Neural cell (in vitro differentiated cells): ENCODE results near the gene CARHSP1. TPM values are rescaled to one million over a fixed set of nuclear protein-coding genes. Genes with fewer than 3 reads are reported as not detected.

Experiments
- H2AFZ ChIP-seq: fragments of 200-600, 300-800 bp; sonication (generic), shearing (Covaris generic); 2 replicates; pipeline ENCODE4 v1.6.0; 2014; ENCODE audit warnings: low read depth, mild to moderate bottlenecking, antibody characterized with exemption, low read length, moderate library complexity
- H3F3A ChIP-seq: fragments of 200-600 bp; shearing (Covaris generic); 2 replicates; pipeline ENCODE4 v1.6.1; 2016; ENCODE audit warnings: mild to moderate bottlenecking, moderate library complexity, mixed read lengths, antibody characterized with exemption, low read length; ENCODE audit not compliant: insufficient read depth, poor library complexity, severe bottlenecking
- H3K27ac ChIP-seq: fragments of 200-600, 300-800 bp; sonication (generic), shearing (Covaris generic); 2 replicates; pipeline ENCODE4 v1.5.1; 2014; ENCODE audit warnings: mild to moderate bottlenecking, low read length, moderate library complexity
- H3K27me3 ChIP-seq: fragments of 300-800, 200-600 bp; sonication (generic), shearing (Covaris generic); 2 replicates; pipeline ENCODE4 v1.6.0; 2014; ENCODE audit warnings: mild to moderate bottlenecking, low read depth, low read length, moderate library complexity; ENCODE audit not compliant: insufficient read depth
- H3K36me3 ChIP-seq: fragments of 300-800, 200-600 bp; sonication (generic), shearing (Covaris generic); 2 replicates; pipeline ENCODE4 v1.5.1; 2014; ENCODE audit warnings: mild to moderate bottlenecking, antibody characterized with exemption, low read length, moderate library complexity; ENCODE audit not compliant: insufficient read depth
- H3K4me2 ChIP-seq: fragments of 300-800, 200-600 bp; sonication (generic), shearing (Covaris generic); 2 replicates; pipeline ENCODE4 v1.6.0; 2014; ENCODE audit warnings: mild to moderate bottlenecking, low read length
- H3K4me3 ChIP-seq: fragments of 300-800, 200-600 bp; sonication (generic), shearing (Covaris generic); 2 replicates; pipeline ENCODE4 v1.5.1; 2014; ENCODE audit warnings: mild to moderate bottlenecking, low read length, moderate library complexity
- H3K79me2 ChIP-seq: fragments of 200-600 bp; shearing (Covaris generic); replicated peaks from 2 replicates; pipeline ENCODE4 v1.6.0; 2014; ENCODE audit warnings: mild to moderate bottlenecking, low read length, moderate library complexity; ENCODE audit not compliant: insufficient read depth
- H3K9ac ChIP-seq: fragments of 300-800, 200-600 bp; sonication (generic), shearing (Covaris generic); 2 replicates; pipeline ENCODE4 v1.6.1; 2016; ENCODE audit warnings: mild to moderate bottlenecking, low read length, mixed read lengths
- H3K9me2 ChIP-seq: fragments of 200-600 bp; shearing (Covaris generic); 2 replicates; pipeline ENCODE4 v1.6.1; 2016; ENCODE audit warnings: mild to moderate bottlenecking, low read length, mixed read lengths; ENCODE audit not compliant: insufficient read depth
- H3K9me3 ChIP-seq: fragments of 200-600, 300-800 bp; sonication (generic), shearing (Covaris generic); 2 replicates; pipeline ENCODE4 v1.6.1; 2016; ENCODE audit warnings: mild to moderate bottlenecking, mixed run types, low read length, moderate library complexity, mixed read lengths
- H4K20me1 ChIP-seq: fragments of 200-600 bp; shearing (Covaris generic); 2 replicates; pipeline ENCODE4 v1.6.1; 2016; ENCODE audit warnings: mild to moderate bottlenecking, mixed run types; ENCODE audit not compliant: insufficient read depth
- EP300 ChIP-seq: fragments of 450-650 bp; conservative IDR thresholded peaks from 2 replicates; pipeline ENCODE4 v1.6.1; 2014; ENCODE audit warnings: antibody characterized with exemption, mild to moderate bottlenecking, moderate library complexity; ENCODE audit not compliant: poor library complexity, severe bottlenecking
- EZH2 ChIP-seq: fragments of 200-600, 300-800 bp; shearing (Covaris generic), sonication (generic); IDR thresholded peaks from 2 replicates; pipeline ENCODE4 v1.6.1; 2014; ENCODE audit warnings: antibody characterized with exemption, low read length, borderline replicate concordance, mild to moderate bottlenecking; ENCODE audit not compliant: insufficient read depth, poor library complexity, severe bottlenecking
- MXI1 ChIP-seq: fragments of 450-650 bp; conservative IDR thresholded peaks from 2 replicates; pipeline ENCODE4 v1.6.1; 2014; ENCODE audit warnings: antibody characterized with exemption, mild to moderate bottlenecking; ENCODE audit not compliant: poor library complexity, severe bottlenecking
- POLR2AphosphoS5 ChIP-seq: IDR thresholded peaks from 2 replicates; pipeline ENCODE4 v1.6.1; 2012
- RAD21 ChIP-seq: fragments of 450-650 bp; conservative IDR thresholded peaks from 2 replicates; pipeline ENCODE4 v1.6.1; 2014; ENCODE audit warnings: antibody characterized with exemption, mild to moderate bottlenecking, moderate library complexity
- SMC3 ChIP-seq: fragments of 450-650 bp; conservative IDR thresholded peaks from 2 replicates; pipeline ENCODE4 v1.6.1; 2014; ENCODE audit warnings: antibody characterized with exemption, mild to moderate bottlenecking, moderate library complexity; ENCODE audit not compliant: poor library complexity
- TAF1 ChIP-seq: IDR thresholded peaks from 2 replicates; pipeline ENCODE4 v1.6.1; 2012; ENCODE audit warnings: low read depth
- polyA plus RNA-seq: library from polyadenylated mRNA; depleted of rRNA; stranded (reverse); fragments of >200 nt; gene quantifications from 2 replicates; pipeline ENCODE4 v1.2.3, GENCODE V29; 2014
- TF ChIP-seq, protein P1 (sequence below): fragments of 450-650 bp; IDR thresholded peaks from 2 replicates; pipeline ENCODE4 v1.5.1; 2014; ENCODE audit warnings: antibody characterized with exemption, mild to moderate bottlenecking, moderate library complexity; ENCODE audit not compliant: poor library complexity, severe bottlenecking
- TF ChIP-seq, protein P2 (sequence below): IDR thresholded peaks from 2 replicates; pipeline ENCODE4 v1.6.1; 2012; ENCODE audit warnings: borderline replicate concordance

The CARHSP1 gene
- polyA plus RNA-seq, 1 donor from 2014 or later: 102 TPM

DNA sequence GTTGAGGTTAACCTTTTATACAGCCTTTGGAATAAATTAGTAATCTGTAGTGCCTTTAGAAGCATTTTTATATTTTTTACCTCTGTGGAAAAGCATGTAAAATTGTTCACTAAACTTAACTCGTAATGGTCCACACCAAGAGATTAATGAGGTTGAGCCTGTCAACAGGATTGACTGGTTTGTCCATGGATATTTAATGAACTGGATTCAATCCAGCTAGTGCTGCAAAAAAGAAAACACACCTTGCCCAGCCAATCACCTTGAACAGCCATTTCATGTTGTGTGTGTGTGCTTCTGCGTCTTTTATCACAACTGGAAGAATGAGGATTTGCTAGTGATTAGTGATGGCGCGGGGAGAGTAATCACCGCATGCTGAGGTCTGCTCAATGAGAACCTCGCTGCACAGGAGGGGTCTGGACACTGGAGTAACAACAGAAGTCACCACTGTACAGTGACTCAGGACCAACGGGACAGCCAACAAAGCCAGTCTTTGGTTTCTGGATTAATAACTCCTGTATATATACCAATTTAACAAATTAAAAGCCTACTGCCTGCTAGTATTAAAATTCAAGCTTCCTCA is 47.0 kb upstream of the CARHSP1 start:
- no peaks in the 10 kb centered on the region for H3F3A ChIP-seq
- no peaks in the 10 kb centered on the region for H3K9me3 ChIP-seq
- no peak for TF ChIP-seq TAF1
- no peak for TF ChIP-seq RAD21
- no peak for TF ChIP-seq POLR2AphosphoS5
- no peak for TF ChIP-seq SMC3
- TF ChIP-seq EP300: no peak
- TF ChIP-seq, protein P1, sequence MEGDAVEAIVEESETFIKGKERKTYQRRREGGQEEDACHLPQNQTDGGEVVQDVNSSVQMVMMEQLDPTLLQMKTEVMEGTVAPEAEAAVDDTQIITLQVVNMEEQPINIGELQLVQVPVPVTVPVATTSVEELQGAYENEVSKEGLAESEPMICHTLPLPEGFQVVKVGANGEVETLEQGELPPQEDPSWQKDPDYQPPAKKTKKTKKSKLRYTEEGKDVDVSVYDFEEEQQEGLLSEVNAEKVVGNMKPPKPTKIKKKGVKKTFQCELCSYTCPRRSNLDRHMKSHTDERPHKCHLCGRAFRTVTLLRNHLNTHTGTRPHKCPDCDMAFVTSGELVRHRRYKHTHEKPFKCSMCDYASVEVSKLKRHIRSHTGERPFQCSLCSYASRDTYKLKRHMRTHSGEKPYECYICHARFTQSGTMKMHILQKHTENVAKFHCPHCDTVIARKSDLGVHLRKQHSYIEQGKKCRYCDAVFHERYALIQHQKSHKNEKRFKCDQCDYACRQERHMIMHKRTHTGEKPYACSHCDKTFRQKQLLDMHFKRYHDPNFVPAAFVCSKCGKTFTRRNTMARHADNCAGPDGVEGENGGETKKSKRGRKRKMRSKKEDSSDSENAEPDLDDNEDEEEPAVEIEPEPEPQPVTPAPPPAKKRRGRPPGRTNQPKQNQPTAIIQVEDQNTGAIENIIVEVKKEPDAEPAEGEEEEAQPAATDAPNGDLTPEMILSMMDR: no peak
- TF ChIP-seq, protein P2, sequence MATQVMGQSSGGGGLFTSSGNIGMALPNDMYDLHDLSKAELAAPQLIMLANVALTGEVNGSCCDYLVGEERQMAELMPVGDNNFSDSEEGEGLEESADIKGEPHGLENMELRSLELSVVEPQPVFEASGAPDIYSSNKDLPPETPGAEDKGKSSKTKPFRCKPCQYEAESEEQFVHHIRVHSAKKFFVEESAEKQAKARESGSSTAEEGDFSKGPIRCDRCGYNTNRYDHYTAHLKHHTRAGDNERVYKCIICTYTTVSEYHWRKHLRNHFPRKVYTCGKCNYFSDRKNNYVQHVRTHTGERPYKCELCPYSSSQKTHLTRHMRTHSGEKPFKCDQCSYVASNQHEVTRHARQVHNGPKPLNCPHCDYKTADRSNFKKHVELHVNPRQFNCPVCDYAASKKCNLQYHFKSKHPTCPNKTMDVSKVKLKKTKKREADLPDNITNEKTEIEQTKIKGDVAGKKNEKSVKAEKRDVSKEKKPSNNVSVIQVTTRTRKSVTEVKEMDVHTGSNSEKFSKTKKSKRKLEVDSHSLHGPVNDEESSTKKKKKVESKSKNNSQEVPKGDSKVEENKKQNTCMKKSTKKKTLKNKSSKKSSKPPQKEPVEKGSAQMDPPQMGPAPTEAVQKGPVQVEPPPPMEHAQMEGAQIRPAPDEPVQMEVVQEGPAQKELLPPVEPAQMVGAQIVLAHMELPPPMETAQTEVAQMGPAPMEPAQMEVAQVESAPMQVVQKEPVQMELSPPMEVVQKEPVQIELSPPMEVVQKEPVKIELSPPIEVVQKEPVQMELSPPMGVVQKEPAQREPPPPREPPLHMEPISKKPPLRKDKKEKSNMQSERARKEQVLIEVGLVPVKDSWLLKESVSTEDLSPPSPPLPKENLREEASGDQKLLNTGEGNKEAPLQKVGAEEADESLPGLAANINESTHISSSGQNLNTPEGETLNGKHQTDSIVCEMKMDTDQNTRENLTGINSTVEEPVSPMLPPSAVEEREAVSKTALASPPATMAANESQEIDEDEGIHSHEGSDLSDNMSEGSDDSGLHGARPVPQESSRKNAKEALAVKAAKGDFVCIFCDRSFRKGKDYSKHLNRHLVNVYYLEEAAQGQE: no peak
- no peak for TF ChIP-seq MXI1
- TF ChIP-seq EZH2: no peak
- H2AFZ ChIP-seq: no peak overlapping the region
- no peak overlapping the region for H3K4me3 ChIP-seq
- no peak overlapping the region for H3K27ac ChIP-seq
- H4K20me1 ChIP-seq: no peaks in the 10 kb centered on the region
- H3K79me2 ChIP-seq: no peaks in the 10 kb centered on the region
- peaks cover 20% of the 10 kb centered on the region for H3K36me3 ChIP-seq
- no peak overlapping the region for H3K9ac ChIP-seq
- H3K9me2 ChIP-seq: no peaks in the 10 kb centered on the region
- H3K4me2 ChIP-seq: no peak overlapping the region
- no peaks in the 10 kb centered on the region for H3K27me3 ChIP-seq

DNA sequence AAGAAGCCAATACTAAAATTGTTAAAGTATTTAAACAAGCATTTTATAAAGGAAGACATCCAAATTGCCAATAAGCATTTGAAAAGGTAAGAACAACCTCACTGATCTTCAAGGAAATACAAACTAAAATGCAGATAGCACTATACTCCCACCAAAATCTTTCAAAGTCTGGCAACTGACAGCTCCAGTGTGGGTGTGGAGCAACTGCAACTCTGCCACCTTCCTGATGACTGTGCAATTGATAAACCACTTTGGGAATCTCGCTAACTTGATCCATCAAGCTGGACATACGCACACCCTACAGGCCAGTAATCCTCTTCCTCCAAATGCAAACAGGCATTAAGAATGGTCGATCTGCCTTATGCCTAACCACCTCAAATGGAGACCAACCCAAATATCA is 45.3 kb upstream of the CARHSP1 start:
- H3K9me2 ChIP-seq: no peaks in the 10 kb centered on the region
- TF ChIP-seq, protein P1: no peak
- TF ChIP-seq MXI1 (no peak), TAF1 (no peak), EZH2 (no peak), EP300 (no peak), SMC3 (no peak), POLR2AphosphoS5 (no peak), RAD21 (no peak)
- TF ChIP-seq, protein P2: no peak
- no peak overlapping the region for H3K4me3 ChIP-seq
- H3K9me3 ChIP-seq: no peaks in the 10 kb centered on the region
- no peak overlapping the region for H3K9ac ChIP-seq
- no peaks in the 10 kb centered on the region for H3F3A ChIP-seq
- no peak overlapping the region for H3K27ac ChIP-seq
- no peaks in the 10 kb centered on the region for H3K27me3 ChIP-seq
- H2AFZ ChIP-seq: no peak overlapping the region
- peaks cover 18% of the 10 kb centered on the region for H3K36me3 ChIP-seq
- no peaks in the 10 kb centered on the region for H4K20me1 ChIP-seq
- no peak overlapping the region for H3K4me2 ChIP-seq
- H3K79me2 ChIP-seq: no peaks in the 10 kb centered on the region
